Stimulated activated CD4-positive, alpha-beta T cell treated with anti-CD3 and anti-CD28 coated beads, TNF-alpha, amount 100 ng/mL, for 48 hours (primary cell): ENCODE data around the gene PDCD4.

ENCODE experiments used
- DNase-seq, 3 donors: peaks; one replicate each; pipeline ENCODE4 v3.0.0-alpha.2; 2020; ENCODE audit warnings: low read depth in 3 of 3

The PDCD4 gene

GRCh38 chr10:110919971-110920881, 48.5 kb downstream of the PDCD4 start:
- DNase-seq, result peak in 1 of 3 donors; percentile 3

GRCh38 chr10:110923856-110924493, 52.2 kb downstream of the PDCD4 start:
- no peak for DNase-seq

GRCh38 chr10:110927461-110927860, 55.7 kb downstream of the PDCD4 start:
- DNase-seq, result no peak

GRCh38 chr10:110931769-110932381, 60.1 kb downstream of the PDCD4 start:
- DNase-seq, result no peak

GRCh38 chr10:110932505-110933180, 60.9 kb downstream of the PDCD4 start:
- DNase-seq, result no peak

- no peak for DNase-seq
These were observed 65.0 kb downstream of the PDCD4 start for GRCh38 chr10:110936757-110937156.

GRCh38 chr10:110939419-110939818, 67.7 kb downstream of the PDCD4 start:
- DNase-seq, result no peak

GRCh38 chr10:110944792-110945396, 73.2 kb downstream of the PDCD4 start:
- no peak for DNase-seq

- DNase-seq, result no peak
These were observed 74.8 kb downstream of the PDCD4 start for GRCh38 chr10:110946496-110946895.

GRCh38 chr10:110947061-110947595, 75.4 kb downstream of the PDCD4 start:
- no peak for DNase-seq
